ENCODE data around the gene FUS.

GRCh38 chr16:31196324-31197088, 16.6 kb downstream of the FUS start:
- TF ChIP-seq, protein P1, sequence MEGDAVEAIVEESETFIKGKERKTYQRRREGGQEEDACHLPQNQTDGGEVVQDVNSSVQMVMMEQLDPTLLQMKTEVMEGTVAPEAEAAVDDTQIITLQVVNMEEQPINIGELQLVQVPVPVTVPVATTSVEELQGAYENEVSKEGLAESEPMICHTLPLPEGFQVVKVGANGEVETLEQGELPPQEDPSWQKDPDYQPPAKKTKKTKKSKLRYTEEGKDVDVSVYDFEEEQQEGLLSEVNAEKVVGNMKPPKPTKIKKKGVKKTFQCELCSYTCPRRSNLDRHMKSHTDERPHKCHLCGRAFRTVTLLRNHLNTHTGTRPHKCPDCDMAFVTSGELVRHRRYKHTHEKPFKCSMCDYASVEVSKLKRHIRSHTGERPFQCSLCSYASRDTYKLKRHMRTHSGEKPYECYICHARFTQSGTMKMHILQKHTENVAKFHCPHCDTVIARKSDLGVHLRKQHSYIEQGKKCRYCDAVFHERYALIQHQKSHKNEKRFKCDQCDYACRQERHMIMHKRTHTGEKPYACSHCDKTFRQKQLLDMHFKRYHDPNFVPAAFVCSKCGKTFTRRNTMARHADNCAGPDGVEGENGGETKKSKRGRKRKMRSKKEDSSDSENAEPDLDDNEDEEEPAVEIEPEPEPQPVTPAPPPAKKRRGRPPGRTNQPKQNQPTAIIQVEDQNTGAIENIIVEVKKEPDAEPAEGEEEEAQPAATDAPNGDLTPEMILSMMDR (IDR thresholded peaks at IDR 0.05): no peak
- TF ChIP-seq EP300 (IDR thresholded peaks at IDR 0.05): no peak

Data from gastroesophageal sphincter (tissue), 3 donors.